ENCODE results near the gene ATAD3C.
A peak's percentile ranks its signal among the peaks of the same experiment; 100 is the strongest.

- TF ChIP-seq, protein P1, sequence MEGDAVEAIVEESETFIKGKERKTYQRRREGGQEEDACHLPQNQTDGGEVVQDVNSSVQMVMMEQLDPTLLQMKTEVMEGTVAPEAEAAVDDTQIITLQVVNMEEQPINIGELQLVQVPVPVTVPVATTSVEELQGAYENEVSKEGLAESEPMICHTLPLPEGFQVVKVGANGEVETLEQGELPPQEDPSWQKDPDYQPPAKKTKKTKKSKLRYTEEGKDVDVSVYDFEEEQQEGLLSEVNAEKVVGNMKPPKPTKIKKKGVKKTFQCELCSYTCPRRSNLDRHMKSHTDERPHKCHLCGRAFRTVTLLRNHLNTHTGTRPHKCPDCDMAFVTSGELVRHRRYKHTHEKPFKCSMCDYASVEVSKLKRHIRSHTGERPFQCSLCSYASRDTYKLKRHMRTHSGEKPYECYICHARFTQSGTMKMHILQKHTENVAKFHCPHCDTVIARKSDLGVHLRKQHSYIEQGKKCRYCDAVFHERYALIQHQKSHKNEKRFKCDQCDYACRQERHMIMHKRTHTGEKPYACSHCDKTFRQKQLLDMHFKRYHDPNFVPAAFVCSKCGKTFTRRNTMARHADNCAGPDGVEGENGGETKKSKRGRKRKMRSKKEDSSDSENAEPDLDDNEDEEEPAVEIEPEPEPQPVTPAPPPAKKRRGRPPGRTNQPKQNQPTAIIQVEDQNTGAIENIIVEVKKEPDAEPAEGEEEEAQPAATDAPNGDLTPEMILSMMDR (IDR thresholded peaks at IDR 0.05): no peak
- TF ChIP-seq POLR2AphosphoS5 (IDR thresholded peaks at IDR 0.05; ENCODE audit: insufficient read depth in 1 of 2, low read depth in 1 of 2): peak; percentile 92 to 99
Measured at GRCh38 chr1:1406821-1407635, 42.5 kb upstream of the ATAD3C start, which contains the start of gene MRPL20.

Measured in vagina (tissue), 2 donors.